ENCODE measurements around the gene SLC16A1.
"Not testable (repeated sequence)": the region's sequence is repeated elsewhere in the genome, so short reads cannot be mapped to it uniquely, and the experiment has no call there.

Gene SLC16A1

GRCh38 chr1:112955773-112956543 lies at the start of gene SLC16A1:
SLC16A1 (minus strand) TSS chr1:112956196; CDS start chr1:112929308, 26,888 bp downstream.
- Histone ChIP-seq H3K27me3 (replicated peaks; ENCODE audit: control insufficient read depth, insufficient read depth, low read length) (no peaks in the 10 kb centered on the region), H3K4me3 (ENCODE audit: low read length) (peak within 1 kb of the TSS; percentile 95), H3K9ac (ENCODE audit: low read length) (peak within 1 kb of the TSS; percentile 97), H3K9me3 (ENCODE audit: control insufficient read depth, low read length) (no peaks in the 10 kb centered on the region), H3K4me1 (ENCODE audit: control insufficient read depth, insufficient read depth, low read length) (peaks cover 33% of the 10 kb centered on the region), H3K36me3 (ENCODE audit: control insufficient read depth, insufficient read depth, low read length, severe bottlenecking) (peaks cover 6% of the 10 kb centered on the region)
- DNase-seq (ENCODE audit: low read depth) = peak; percentile 98

- no peaks in the 10 kb centered on the region for H3K9me3 ChIP-seq (ENCODE audit: control insufficient read depth, low read length)
- H3K36me3 ChIP-seq (ENCODE audit: control insufficient read depth, insufficient read depth, low read length, severe bottlenecking) = peaks cover 6% of the 10 kb centered on the region
- no peaks in the 10 kb centered on the region for H3K27me3 ChIP-seq (replicated peaks; ENCODE audit: control insufficient read depth, insufficient read depth, low read length)
- peaks cover 5% of the 10 kb centered on the region for H3K4me1 ChIP-seq (ENCODE audit: control insufficient read depth, insufficient read depth, low read length)
- no peak overlapping the region for H3K9ac ChIP-seq (ENCODE audit: low read length)
- no peak for DNase-seq (ENCODE audit: low read depth)
- H3K4me3 ChIP-seq (ENCODE audit: low read length) = no peak overlapping the region
Measured at GRCh38 chr1:113003751-113004690, 48.0 kb upstream of the SLC16A1 start.

- Histone ChIP-seq H3K9ac (ENCODE audit: low read length) (no peak overlapping the region), H3K4me1 (ENCODE audit: control insufficient read depth, insufficient read depth, low read length) (peaks cover 20% of the 10 kb centered on the region), H3K9me3 (ENCODE audit: control insufficient read depth, low read length) (no peaks in the 10 kb centered on the region), H3K27me3 (replicated peaks; ENCODE audit: control insufficient read depth, insufficient read depth, low read length) (no peaks in the 10 kb centered on the region), H3K36me3 (ENCODE audit: control insufficient read depth, insufficient read depth, low read length, severe bottlenecking) (peaks cover 6% of the 10 kb centered on the region), H3K4me3 (ENCODE audit: low read length) (no peak overlapping the region)
- no peak for DNase-seq (ENCODE audit: low read depth)
Measured at GRCh38 chr1:113002297-113002696, 46.3 kb upstream of the SLC16A1 start.

GRCh38 chr1:112998592-112999235 lies 42.7 kb upstream of the SLC16A1 start:
- no peak overlapping the region for H3K4me3 ChIP-seq (ENCODE audit: low read length)
- peak; percentile 86 for DNase-seq (ENCODE audit: low read depth)
- peaks cover 28% of the 10 kb centered on the region for H3K4me1 ChIP-seq (ENCODE audit: control insufficient read depth, insufficient read depth, low read length)
- peaks cover 6% of the 10 kb centered on the region for H3K36me3 ChIP-seq (ENCODE audit: control insufficient read depth, insufficient read depth, low read length, severe bottlenecking)
- H3K9me3 ChIP-seq (ENCODE audit: control insufficient read depth, low read length) = no peaks in the 10 kb centered on the region
- H3K9ac ChIP-seq (ENCODE audit: low read length) = peak overlapping the region; percentile 1
- H3K27me3 ChIP-seq (replicated peaks; ENCODE audit: control insufficient read depth, insufficient read depth, low read length) = no peaks in the 10 kb centered on the region

- DNase-seq (ENCODE audit: low read depth) = no peak
- no peaks in the 10 kb centered on the region for H3K9me3 ChIP-seq (ENCODE audit: control insufficient read depth, low read length)
- H3K4me3 ChIP-seq (ENCODE audit: low read length) = no peak overlapping the region
- no peaks in the 10 kb centered on the region for H3K27me3 ChIP-seq (replicated peaks; ENCODE audit: control insufficient read depth, insufficient read depth, low read length)
- peaks cover 6% of the 10 kb centered on the region for H3K36me3 ChIP-seq (ENCODE audit: control insufficient read depth, insufficient read depth, low read length, severe bottlenecking)
- H3K9ac ChIP-seq (ENCODE audit: low read length) = no peak overlapping the region
- H3K4me1 ChIP-seq (ENCODE audit: control insufficient read depth, insufficient read depth, low read length) = peaks cover 28% of the 10 kb centered on the region
Measured at GRCh38 chr1:112997781-112998180, 41.8 kb upstream of the SLC16A1 start.

- no peak overlapping the region for H3K9ac ChIP-seq (ENCODE audit: low read length)
- DNase-seq (ENCODE audit: low read depth) = no peak
- H3K9me3 ChIP-seq (ENCODE audit: control insufficient read depth, low read length) = no peaks in the 10 kb centered on the region
- no peaks in the 10 kb centered on the region for H3K36me3 ChIP-seq (ENCODE audit: control insufficient read depth, insufficient read depth, low read length, severe bottlenecking)
- H3K27me3 ChIP-seq (replicated peaks; ENCODE audit: control insufficient read depth, insufficient read depth, low read length) = no peaks in the 10 kb centered on the region
- H3K4me1 ChIP-seq (ENCODE audit: control insufficient read depth, insufficient read depth, low read length) = peaks cover 28% of the 10 kb centered on the region
- no peak overlapping the region for H3K4me3 ChIP-seq (ENCODE audit: low read length)
Measured at GRCh38 chr1:112995890-112996289, 39.9 kb upstream of the SLC16A1 start.

GRCh38 chr1:112995021-112995420 lies 39.0 kb upstream of the SLC16A1 start:
- not testable (repeated sequence) for H3K36me3 ChIP-seq (ENCODE audit: control insufficient read depth, insufficient read depth, low read length, severe bottlenecking); H3K4me3 ChIP-seq (ENCODE audit: low read length); H3K9me3 ChIP-seq (ENCODE audit: control insufficient read depth, low read length); H3K27me3 ChIP-seq (replicated peaks; ENCODE audit: control insufficient read depth, insufficient read depth, low read length); DNase-seq (ENCODE audit: low read depth); H3K9ac ChIP-seq (ENCODE audit: low read length)
- H3K4me1 ChIP-seq (ENCODE audit: control insufficient read depth, insufficient read depth, low read length) = peaks cover 28% of the 10 kb centered on the region

- no peaks in the 10 kb centered on the region for H3K27me3 ChIP-seq (replicated peaks; ENCODE audit: control insufficient read depth, insufficient read depth, low read length)
- no peak overlapping the region for H3K9ac ChIP-seq (ENCODE audit: low read length)
- H3K36me3 ChIP-seq (ENCODE audit: control insufficient read depth, insufficient read depth, low read length, severe bottlenecking) = no peaks in the 10 kb centered on the region
- H3K4me1 ChIP-seq (ENCODE audit: control insufficient read depth, insufficient read depth, low read length) = peaks cover 11% of the 10 kb centered on the region
- H3K9me3 ChIP-seq (ENCODE audit: control insufficient read depth, low read length) = no peaks in the 10 kb centered on the region
- no peak for DNase-seq (ENCODE audit: low read depth)
- no peak overlapping the region for H3K4me3 ChIP-seq (ENCODE audit: low read length)
Measured at GRCh38 chr1:112992780-112993179, 36.8 kb upstream of the SLC16A1 start.

- Histone ChIP-seq H3K27me3 (replicated peaks; ENCODE audit: control insufficient read depth, insufficient read depth, low read length) (no peaks in the 10 kb centered on the region), H3K36me3 (ENCODE audit: control insufficient read depth, insufficient read depth, low read length, severe bottlenecking) (no peaks in the 10 kb centered on the region), H3K9ac (ENCODE audit: low read length) (no peak overlapping the region), H3K9me3 (ENCODE audit: control insufficient read depth, low read length) (no peaks in the 10 kb centered on the region), H3K4me1 (ENCODE audit: control insufficient read depth, insufficient read depth, low read length) (peaks cover 7% of the 10 kb centered on the region), H3K4me3 (ENCODE audit: low read length) (no peak overlapping the region)
- DNase-seq (ENCODE audit: low read depth) = peak; percentile 10
Measured at GRCh38 chr1:112991402-112992120, 35.6 kb upstream of the SLC16A1 start.

- peaks cover 7% of the 10 kb centered on the region for H3K4me1 ChIP-seq (ENCODE audit: control insufficient read depth, insufficient read depth, low read length)
- no peaks in the 10 kb centered on the region for H3K9me3 ChIP-seq (ENCODE audit: control insufficient read depth, low read length)
- H3K27me3 ChIP-seq (replicated peaks; ENCODE audit: control insufficient read depth, insufficient read depth, low read length) = no peaks in the 10 kb centered on the region
- no peaks in the 10 kb centered on the region for H3K36me3 ChIP-seq (ENCODE audit: control insufficient read depth, insufficient read depth, low read length, severe bottlenecking)
- DNase-seq (ENCODE audit: low read depth) = no peak
- H3K4me3 ChIP-seq (ENCODE audit: low read length) = no peak overlapping the region
- H3K9ac ChIP-seq (ENCODE audit: low read length) = no peak overlapping the region
Measured at GRCh38 chr1:112990271-112990670, 34.3 kb upstream of the SLC16A1 start.
